HG02798 (cell line): ENCODE results near the gene ACSS3.
"Not testable (repeated sequence)": the region's sequence is repeated elsewhere in the genome, so short reads cannot be mapped to it uniquely, and the experiment has no call there.

ENCODE experiments used
- ATAC-seq: cut with Tn5 transposase; IDR thresholded peaks from one replicate; pipeline ENCODE4 v1.9.1; 2021; ENCODE audit warnings: mild to moderate bottlenecking; ENCODE audit not compliant: unreplicated experiment, poor library complexity

ACSS3 gene

DNA sequence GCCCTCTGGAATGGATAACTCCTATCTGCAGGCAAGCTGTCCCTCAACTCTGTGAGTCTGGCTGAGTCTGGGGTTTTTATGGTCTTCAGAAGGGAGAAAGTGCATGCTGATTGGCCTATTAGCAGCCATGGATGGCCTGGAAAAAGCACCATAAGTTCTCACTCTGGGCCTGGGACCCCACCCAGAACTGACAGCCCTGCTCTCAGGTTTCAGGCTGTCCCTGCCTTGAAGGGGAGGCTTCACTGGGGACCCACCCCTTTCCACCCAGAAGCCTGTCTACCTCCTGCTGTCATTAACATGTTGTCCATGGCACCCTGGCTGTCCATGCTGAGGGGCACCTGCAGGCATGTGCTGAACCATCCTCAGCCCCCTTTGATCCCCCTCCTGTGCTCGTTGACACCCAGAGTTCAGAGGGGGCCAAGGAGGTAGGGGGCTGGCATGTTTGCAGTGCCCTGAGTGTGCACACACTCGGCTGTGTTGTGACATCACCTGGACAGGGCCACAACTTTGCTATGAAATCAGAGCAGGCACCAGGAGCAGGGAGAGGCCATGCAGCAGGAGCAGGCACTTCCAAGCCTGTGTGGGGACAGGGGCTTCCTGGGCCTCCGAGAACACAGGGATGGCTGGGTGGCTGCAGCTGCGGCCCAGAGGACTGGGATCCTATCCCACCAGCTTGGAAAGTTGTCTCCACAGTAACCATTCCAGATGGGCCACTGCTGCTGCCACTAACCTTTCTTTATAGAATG lies 84.7 kb downstream of the ACSS3 start:
- no peak for ATAC-seq

DNA sequence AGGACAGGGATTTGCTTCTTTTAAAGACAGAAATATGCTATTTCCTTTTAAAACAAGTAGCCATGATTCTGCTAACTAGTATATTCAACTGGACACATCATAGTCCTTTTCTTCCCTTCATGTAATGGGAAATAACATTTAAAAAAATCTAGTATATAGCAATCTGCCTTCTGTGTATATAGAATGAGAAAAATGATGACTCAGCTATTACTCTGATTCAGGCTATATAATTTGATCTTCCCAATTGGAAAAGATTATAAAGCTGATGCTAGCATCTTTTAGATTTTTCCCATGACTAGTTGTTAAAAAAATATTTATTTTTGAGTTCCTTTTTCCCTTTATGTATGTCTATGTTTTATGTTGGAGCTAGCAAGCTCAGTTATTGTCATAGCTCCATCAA lies 86.9 kb downstream of the ACSS3 start:
- no peak for ATAC-seq

DNA sequence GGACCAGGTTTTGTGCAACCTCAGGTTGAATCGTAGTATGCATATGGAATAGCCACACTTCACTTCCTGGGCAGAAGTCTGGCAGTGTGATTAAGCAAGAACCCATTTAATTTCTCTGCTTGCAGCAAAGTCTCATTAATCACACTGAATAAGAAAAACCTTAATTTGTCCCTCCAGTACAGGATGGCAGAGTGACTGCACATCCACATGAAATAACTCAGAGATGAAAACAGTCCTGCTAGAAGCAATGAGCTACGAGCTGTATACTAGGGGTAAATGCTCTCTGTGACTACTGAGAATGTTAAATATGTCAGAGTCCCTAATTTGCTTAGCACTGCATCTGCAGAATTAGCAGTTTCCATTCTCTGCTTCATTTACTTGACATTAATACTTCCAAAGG lies 88.9 kb downstream of the ACSS3 start:
- no peak for ATAC-seq

DNA sequence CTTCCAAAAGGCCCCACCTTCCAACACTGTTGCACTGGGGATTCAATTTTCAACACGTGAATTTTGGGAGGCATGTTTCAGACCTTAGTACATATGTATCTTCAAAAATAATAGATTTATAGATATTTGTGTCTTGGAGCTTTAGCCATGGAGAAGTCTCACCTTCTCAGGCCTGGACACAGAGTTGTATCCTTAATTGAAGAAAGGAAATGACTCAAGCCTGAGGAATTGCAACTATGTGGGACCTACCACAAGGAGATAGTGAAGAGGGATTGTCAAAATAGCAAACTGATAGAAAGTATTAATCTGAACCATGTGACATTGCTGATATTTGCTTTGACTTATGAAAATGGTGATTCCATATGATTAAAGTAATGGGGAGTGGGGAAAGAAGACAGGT lies 89.8 kb downstream of the ACSS3 start:
- ATAC-seq: no peak

DNA sequence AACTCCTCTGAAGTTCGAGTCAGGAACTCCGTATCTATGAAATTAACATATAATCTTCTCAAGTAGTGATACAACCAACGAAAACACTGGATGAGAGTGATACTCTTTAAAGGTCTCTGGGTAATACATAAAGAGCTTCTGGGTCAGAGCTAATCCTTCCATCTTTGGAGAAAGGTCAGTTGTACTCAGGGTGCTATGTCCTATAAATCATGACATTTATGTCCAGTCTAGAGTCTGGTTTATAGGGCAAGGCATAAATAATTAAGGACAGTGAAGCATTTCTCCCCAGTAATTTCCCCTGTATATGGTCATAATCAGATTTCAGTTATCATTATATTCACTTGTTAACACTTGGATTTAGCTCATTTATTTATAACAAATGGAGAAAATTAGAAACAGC lies 90.6 kb downstream of the ACSS3 start:
- ATAC-seq: no peak

DNA sequence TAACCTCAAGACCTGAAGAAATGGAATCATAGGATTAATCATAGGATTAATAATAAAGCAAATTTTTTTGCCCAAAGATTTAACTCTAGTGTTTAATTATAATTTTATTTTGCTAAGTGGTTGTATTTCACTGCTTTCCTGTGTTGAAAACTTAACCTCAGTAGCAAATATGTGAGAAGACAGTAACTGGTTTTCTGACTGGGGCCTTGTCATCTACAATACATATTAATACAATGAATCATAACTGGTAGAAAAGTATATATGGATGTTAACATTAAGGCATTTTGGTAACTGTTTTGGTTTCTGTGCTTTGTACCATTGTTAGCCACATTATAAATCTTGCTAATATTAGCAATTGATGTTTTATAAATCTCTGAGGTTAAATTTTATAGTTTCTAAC lies 92.2 kb downstream of the ACSS3 start:
- no peak for ATAC-seq

DNA sequence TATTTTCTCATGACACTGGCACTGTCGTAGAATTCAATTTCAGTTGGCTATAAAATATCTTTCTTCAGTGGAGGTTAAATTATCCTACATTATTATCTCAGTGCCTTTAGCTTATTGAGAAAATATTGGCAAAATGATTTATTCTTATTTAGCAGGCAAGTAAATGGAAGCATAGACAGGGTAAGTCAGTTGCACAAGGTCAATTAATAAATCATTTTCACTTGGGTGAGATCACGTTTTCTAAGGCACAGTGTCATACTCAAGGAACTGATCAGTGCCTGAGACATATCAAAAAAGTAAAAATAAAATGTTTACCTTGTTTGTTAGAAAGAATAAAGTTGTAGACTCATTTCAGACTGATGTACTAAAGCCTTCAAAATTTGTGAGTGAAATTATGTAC lies 95.0 kb downstream of the ACSS3 start:
- no peak for ATAC-seq

DNA sequence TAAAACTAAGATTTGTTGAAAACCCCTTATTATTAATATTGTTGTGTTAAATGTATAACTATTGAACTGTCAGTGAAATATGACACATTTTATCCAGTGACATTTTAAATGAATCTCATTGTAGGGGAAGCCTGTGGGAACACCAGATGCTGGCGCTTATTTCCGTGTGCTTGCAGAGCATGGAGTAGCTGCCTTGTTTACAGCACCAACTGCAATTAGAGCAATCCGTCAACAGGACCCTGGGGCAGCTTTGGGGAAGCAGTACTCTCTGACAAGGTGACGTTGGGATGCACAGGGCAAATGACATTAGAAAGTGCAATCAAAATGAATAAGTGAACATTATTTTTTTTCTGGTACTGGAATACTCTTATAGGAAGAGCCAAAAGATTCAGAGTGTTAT lies 96.8 kb downstream of the ACSS3 start:
- ATAC-seq: no peak

DNA sequence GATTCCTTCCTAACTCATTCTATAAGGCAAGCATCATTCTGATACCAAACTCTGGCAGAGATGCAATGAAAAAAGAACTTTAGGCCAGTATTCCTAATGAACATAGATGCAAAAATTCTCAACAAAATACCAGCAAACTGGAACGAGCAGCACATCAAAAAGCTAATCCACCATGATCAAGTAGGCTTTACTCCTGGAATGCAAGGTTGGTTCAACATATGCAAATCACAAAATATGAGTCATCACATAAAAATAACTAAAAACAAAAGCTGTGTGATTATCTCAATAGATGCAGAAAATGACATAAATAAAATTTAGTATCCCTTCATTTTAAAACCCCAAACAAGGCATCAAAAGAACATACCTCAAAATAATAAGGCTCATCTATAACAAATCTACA lies 98.9 kb downstream of the ACSS3 start:
- ATAC-seq: no peak

DNA sequence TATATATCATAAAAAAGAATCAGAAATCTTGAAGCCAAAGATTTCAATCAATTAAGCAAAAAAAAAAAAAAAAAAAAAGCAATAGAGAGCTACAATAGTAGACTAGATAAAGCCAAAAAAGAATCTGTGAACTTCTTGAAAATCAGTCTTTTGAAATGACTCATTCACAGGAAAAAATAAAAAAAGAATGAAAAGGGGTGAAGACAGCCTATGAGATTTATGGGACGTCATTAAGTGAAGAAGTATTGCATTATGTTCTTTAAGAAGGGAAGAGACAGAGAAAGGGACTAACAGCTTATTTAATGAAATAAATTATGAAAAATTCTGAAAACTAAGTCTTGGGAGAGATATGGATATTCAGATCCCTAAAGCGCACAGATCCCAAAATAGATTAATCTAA lies 103.8 kb downstream of the ACSS3 start:
- ATAC-seq: no peak

DNA sequence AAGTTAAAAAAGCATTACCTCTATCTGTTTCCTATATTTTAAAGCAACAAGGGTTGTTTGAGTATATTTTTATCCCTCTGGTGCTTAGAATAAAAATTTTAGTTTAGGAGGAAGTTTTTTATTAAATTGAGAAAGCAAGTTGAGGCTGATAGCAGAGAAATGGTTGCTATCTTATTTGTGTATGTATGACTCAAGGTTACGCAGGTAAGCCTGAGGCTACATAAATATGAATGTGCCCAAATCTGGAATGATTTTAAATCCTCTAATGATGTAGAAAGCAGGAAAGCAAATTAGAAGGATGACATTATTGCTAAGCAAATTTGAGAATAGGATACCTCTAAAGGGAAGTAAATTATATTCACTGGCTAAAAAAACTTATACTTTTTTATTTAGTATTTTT lies 109.8 kb downstream of the ACSS3 start:
- no peak for ATAC-seq

DNA sequence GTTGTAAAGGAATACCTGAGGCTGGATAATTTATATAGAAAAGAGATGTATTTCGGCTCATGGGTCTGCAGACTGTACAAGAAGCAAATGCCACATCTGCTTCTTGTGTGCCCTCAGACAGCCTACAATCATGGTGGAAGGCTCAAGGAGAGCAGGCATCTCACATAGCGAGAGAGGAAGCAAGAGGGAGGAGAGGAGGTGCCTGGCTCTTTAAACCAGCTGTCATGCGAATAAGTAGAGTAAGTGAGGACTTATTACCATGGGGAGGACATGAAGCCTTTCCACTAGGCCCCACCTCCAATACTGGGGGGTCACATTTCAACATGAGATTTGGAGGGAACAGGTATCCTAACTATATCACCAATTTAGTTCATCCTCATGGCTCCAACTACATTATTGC lies 118.7 kb downstream of the ACSS3 start:
- no peak for ATAC-seq

DNA sequence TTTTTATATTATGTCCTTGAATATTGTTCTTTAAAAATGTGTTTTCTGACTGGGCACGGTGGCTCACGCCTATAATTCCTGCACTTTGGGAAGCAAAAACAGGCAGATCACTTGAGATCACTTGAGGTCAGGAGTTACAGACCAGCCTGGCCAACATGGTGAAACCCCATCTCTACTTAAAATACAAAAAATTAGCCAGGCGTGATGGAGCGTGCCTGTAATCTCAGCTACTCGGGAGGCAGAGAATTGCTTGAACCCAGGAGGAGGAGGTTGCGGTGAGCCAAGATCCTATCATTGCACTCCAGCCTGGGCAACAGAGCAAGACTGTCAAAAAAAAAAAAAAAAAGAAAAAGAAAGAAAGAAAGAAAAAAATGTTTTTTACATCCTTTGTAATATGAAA lies 122.7 kb downstream of the ACSS3 start:
- ATAC-seq: not testable (repeated sequence)

DNA sequence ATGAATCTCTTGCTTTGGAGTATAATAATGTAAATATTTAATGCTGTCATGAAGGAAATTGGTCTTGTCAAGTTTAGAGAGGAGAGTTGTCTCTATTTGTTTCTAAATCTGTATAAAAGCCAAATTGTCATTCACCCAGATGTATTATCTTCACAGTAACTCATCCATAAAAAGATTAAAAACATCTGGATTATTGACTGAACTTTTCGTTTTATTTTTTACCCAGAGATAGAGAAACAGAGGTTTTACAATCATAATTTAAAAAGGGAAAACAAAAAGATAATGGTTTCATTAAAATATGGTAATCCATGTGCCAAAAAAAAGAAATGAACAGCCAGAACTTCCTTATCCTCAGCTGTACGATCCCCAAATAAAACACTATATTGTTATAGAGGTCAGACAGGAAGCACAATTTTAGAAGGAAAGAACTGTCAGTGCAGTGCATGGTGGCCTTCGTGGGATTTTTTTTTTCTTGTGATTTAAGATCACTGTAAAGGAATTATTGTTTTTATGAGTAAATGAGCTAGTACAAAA lies 125.9 kb downstream of the ACSS3 start:
- ATAC-seq: no peak

DNA sequence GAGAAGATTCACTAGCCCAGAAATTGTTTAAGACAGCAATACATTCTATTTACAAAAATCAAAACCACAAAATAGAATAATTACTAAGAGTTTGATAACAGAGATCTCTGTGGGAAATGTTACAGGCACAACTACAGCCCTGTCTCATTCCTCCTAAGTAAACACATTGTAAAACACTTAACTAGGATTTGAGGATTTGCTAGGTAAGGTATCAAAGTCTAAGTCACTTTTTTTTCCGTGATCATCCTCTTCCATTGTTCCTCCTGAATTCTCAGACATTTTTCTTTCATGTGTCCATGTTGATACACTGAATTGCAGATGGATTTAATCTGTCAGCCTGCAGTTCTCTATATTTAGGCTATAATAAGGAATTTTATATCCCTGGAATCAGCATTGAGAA lies 127.5 kb downstream of the ACSS3 start:
- ATAC-seq: no peak

DNA sequence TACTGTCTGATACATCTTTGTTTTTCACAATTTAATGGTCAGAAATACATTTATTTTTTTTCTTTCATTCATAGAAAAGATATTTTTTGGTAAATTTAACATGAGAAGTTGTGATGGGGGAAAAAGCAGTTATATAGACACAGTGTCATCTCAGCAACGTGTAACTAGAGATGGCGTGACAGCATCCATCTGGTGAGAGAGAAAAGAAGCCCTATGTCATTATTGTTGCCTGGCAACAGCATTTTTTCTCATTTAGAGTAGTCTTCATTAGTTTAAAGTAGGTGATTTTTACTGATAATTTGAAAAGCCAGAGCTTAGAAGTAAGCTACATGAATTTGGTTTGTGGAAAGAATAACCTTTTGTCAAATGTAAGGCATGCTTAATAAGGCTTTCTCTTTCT lies 128.6 kb downstream of the ACSS3 start:
- ATAC-seq: no peak

DNA sequence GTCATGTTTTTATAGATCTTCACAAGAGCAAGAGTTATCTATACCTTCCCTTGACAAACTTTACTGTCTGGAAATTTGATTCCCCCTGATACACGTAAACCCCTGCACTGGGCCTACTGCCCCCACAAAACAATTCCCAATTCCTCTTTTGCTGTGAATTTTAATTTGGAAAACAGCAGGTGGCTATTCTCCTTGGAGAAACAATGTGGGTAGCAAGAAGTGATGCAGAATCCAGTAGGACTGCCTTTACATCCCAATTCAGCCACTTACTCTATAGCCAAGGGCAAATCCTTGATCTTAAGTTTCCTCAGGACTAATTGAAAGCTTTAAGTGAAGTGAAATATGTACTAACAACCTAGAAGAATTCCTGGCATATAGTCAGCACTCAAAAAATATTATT lies 129.3 kb downstream of the ACSS3 start:
- ATAC-seq: no peak

DNA sequence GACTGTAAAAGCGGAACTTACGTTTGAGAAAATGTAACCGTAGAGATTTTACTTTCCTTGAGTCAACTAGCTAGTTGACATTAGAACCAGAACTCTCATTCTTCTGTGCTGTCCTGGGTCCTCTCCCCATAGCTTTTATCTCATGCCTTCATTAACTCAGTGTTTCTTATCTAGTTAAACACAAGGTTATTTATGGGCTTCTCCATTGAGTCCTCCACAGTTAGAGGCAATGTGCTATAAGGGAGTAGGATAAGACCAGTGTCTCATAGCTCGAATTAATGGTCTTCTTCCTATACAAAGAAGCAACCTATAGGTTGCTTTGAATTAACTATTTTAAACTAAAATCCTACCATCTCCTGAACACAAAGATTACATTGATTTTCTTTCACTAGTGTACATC lies 129.8 kb downstream of the ACSS3 start:
- no peak for ATAC-seq

DNA sequence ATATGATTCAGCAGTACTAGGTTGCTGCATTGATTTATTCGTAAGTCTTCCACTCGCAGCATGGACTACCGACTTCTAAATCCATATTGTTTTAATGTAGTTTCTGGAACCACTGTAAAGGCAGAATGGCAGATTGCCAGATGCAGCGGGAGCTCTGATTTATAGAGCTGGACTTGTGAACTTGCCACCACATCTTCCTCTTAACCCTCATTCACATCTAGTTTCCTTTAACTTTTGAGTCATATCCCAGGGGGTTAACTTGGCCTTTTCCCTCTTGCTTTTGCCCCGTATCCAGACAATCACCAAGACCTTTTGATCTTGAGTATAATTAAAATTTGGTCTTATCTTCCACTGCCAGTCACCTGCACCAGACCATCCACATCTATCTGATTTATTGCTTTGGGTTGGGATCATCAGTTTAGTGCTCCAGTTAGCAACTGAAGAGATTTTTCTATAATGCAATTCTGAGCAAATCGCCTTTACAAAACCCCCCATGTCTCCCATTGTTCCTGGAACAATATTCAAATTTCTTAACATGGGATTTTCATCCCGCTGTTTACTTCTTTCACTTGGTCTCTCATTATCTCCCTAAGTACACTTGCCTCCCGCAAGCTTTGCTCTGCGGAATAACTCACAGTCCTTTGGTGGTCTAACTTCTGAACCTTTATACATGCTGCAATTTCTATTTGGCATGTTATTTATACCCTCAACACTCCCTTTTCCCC lies 130.5 kb downstream of the ACSS3 start:
- ATAC-seq: no peak

DNA sequence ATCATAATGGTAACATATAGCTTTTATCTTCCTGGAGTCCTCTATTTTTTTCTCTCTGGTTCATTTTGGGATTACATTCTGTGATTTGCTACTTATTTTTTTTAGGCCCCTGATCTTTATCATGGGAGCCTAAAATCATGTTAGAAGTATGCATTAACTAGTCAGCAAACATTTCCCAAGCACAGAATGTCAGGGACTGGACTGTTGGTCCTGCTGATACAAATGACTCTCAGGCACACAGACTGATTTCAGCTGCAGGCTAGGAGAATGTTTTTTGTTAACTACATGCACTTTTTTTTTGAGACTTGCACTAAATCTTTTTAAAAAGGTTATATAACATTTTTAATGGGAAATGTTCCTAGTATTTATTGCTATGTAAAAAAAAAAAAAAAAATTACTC lies 131.1 kb downstream of the ACSS3 start:
- no peak for ATAC-seq

DNA sequence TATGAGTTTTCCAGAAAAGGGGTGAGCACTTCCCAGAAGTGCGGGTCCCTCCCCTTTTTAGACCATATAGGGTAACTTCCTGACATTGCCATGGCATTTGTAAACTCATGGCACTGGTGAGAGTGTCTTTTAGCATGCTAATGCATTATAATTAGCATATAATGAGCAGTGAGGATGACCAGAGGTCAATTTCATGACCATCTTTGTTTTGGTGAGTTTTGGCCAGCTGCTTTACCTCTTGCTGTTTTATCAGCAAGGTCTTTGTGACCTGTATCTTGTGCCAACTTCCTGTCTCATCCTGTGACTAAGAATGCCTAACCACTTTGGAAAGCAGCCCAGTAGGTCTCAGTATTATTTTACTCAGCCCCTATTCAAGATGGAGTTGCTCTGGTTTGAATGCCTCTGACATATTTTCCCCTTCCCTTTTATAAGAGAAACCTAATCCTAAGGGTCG lies 131.9 kb downstream of the ACSS3 start:
- not testable (repeated sequence) for ATAC-seq

DNA sequence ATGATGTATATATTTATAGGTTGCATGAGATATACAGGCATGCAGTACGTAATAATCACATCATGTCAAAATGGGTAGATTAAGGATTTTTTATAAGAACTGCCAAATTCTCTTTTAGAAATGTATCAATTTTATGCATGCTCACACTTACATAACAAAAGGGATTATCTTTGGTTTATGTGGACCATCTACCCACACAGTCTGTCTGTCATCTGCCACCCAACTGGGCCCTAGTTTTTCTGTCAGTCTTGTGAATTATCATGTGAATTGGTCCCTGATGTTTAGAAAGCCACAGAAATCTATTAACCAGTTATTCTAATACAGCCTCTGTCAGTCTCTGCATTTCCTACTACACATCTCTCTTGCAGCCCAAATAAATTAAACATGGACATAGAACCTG lies 133.4 kb downstream of the ACSS3 start:
- ATAC-seq: no peak
